HepG2 (cell line): ENCODE data around the gene NCOA7. TPM values are rescaled to one million over a fixed set of nuclear protein-coding genes. Genes with fewer than 3 reads are reported as not detected.

Experiments used
- CEBPB ChIP-seq: IDR thresholded peaks from 2 replicates; pipeline ENCODE4 v1.6.1; 2011; ENCODE audit warnings: low read depth, low read length, improper control_type of control experiment, borderline replicate concordance
- POLR2A ChIP-seq, 2 experiments: IDR thresholded peaks; 2 replicates each; pipeline ENCODE4 v1.6.1; 2011; ENCODE audit warnings: low read depth in 2 of 2, low read length in 2 of 2, mild to moderate bottlenecking in 1 of 2, moderate library complexity in 1 of 2; ENCODE audit not compliant: insufficient read depth in 1 of 2
- SCMH1 ChIP-seq: sonication (generic); formaldehyde crosslinking; IDR thresholded peaks from 2 replicates; pipeline ENCODE4 v1.9.0; 2021; ENCODE audit warnings: missing genetic modification reagents, mild to moderate bottlenecking, borderline replicate concordance
- TCF7 ChIP-seq: sonication (generic); IDR thresholded peaks from 2 replicates; pipeline ENCODE4 v1.6.1; 2016; ENCODE audit warnings: antibody characterized with exemption, low read depth
- TCF7L2 ChIP-seq: IDR thresholded peaks from 2 replicates; pipeline ENCODE4 v1.6.1; 2011; ENCODE audit warnings: mild to moderate bottlenecking, low read depth, low read length, moderate library complexity
- ZFP41 ChIP-seq: sonication (generic); formaldehyde crosslinking; IDR thresholded peaks from 2 replicates; pipeline ENCODE4 v1.4.0; 2020; ENCODE audit warnings: mild to moderate bottlenecking, missing genetic modification reagents, borderline replicate concordance
- ZIK1 ChIP-seq: sonication (generic); formaldehyde crosslinking; IDR thresholded peaks from 2 replicates; pipeline ENCODE4 v1.5.0; 2020; ENCODE audit warnings: mild to moderate bottlenecking, low read depth, missing genetic modification reagents, borderline replicate concordance
- ZNF331 ChIP-seq: sonication (generic); formaldehyde crosslinking; IDR thresholded peaks from 2 replicates; pipeline ENCODE4 v1.4.0; 2020; ENCODE audit warnings: missing genetic modification reagents
- ZNF367 ChIP-seq: sonication (generic); formaldehyde crosslinking; IDR thresholded peaks from 2 replicates; pipeline ENCODE4 v1.4.0; 2020; ENCODE audit warnings: missing genetic modification reagents, borderline replicate concordance
- ZNF644 ChIP-seq: IDR thresholded peaks from 2 replicates; pipeline ENCODE4 v1.6.1; 2016; ENCODE audit warnings: low read depth
- polyA plus RNA-seq, 8 experiments: library from polyadenylated mRNA; depleted of rRNA in 3 of 8; stranded (reverse) in 7 of 8; unstranded in 1 of 8; fragments of >200 nt; fragmentation: Illumina TruSeq in 4 of 8; extraction: Trizol in 4 of 8; gene quantifications; 2 replicates each; pipeline versions ENCODE4 v1.2.1 to v1.2.3, GENCODE V29; 2011 to 2016; ENCODE audit warnings: low read depth in 4 of 8, missing spikeins in 1 of 8, mixed read lengths in 1 of 8; ENCODE audit not compliant: insufficient read depth in 1 of 8
- total RNA-seq, 5 experiments: library from RNA; depleted of rRNA; stranded (reverse); fragments of >200 nt; fragmentation: Illumina TruSeq; extraction: Trizol; gene quantifications; 2 replicates each; pipeline ENCODE4 v1.2.3, GENCODE V29; 2016; ENCODE audit warnings: low read depth in 1 of 5
- TF ChIP-seq, protein P1 (sequence below), 2 experiments: sonication (generic) in 1 of 2; formaldehyde crosslinking in 1 of 2; IDR thresholded peaks; 2 replicates each; pipeline versions ENCODE4 v1.4.0 to v1.6.1; 2018 to 2020; ENCODE audit warnings: missing genetic modification reagents in 2 of 2, borderline replicate concordance in 1 of 2, low read depth in 1 of 2, mild to moderate bottlenecking in 1 of 2, missing biosample characterization in 1 of 2
- TF ChIP-seq, protein P2 (sequence below): sonication (generic); formaldehyde crosslinking; IDR thresholded peaks from 2 replicates; pipeline ENCODE4 v1.5.1; 2020; ENCODE audit warnings: mild to moderate bottlenecking, missing genetic modification reagents, moderate library complexity
- TF ChIP-seq, protein P3 (sequence below): sonication (generic); formaldehyde crosslinking; IDR thresholded peaks from 2 replicates; pipeline ENCODE4 v1.8.0; 2022; ENCODE audit warnings: mild to moderate bottlenecking, missing genetic modification reagents; ENCODE audit not compliant: insufficient replicate concordance
- TF ChIP-seq, protein P4 (sequence below): sonication (generic); formaldehyde crosslinking; IDR thresholded peaks from 2 replicates; pipeline ENCODE4 v1.8.1; 2023; ENCODE audit warnings: mild to moderate bottlenecking, inconsistent platforms, moderate library complexity, missing genetic modification reagents, borderline replicate concordance
- TF ChIP-seq, protein P5 (sequence below): sonication (generic); formaldehyde crosslinking; IDR thresholded peaks from 2 replicates; pipeline ENCODE4 v1.4.0; 2020; ENCODE audit warnings: missing genetic modification reagents, borderline replicate concordance

Gene NCOA7
- total and polyA plus RNA-seq, 2 of the 13 experiments (the other 11 are each of a cell fraction or from before 2014, with no cell fraction given) = 13.6 to 20.8 TPM

DNA sequence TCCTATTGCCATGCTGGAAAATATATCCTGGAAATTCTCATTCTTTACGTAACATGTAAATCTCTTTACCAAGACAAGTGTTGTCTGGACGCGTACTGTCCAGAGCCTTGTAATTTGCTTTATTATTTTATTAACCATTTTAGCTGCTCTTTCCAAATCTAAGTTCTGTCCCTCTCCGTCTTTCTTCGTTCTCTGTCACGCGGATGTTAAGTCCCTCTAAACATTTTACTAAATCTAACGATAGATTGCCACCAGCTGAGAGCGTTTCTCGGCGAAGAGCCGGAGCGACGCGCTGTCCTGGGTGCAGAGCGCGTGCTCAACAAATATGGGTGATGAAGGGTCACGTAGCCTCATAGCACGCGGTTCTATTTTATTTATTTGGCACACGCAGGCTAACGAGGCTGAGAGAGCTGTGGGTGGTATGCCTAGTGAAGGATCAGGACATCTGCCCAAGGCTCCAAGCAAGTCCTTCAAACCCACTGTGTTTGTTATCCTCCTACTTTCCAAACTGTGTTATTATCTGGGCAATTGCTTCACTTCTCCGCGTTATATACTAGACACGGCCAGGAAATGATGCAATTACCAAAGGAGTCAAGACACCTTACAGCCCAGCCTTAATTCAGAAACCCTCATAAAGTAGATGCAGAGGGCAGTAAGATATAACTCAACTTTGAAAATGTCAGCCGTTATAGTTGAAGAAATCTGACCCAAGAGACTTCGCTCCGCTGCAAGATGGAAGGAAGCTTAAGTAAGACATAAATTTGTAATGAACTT is 10.0 kb upstream of the NCOA7 start (continued):
- TF ChIP-seq, protein P1, sequence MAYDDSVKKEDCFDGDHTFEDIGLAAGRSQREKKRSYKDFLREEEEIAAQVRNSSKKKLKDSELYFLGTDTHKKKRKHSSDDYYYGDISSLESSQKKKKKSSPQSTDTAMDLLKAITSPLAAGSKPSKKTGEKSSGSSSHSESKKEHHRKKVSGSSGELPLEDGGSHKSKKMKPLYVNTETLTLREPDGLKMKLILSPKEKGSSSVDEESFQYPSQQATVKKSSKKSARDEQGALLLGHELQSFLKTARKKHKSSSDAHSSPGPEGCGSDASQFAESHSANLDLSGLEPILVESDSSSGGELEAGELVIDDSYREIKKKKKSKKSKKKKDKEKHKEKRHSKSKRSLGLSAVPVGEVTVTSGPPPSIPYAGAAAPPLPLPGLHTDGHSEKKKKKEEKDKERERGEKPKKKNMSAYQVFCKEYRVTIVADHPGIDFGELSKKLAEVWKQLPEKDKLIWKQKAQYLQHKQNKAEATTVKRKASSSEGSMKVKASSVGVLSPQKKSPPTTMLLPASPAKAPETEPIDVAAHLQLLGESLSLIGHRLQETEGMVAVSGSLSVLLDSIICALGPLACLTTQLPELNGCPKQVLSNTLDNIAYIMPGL (CRISPR knock-in tag; IDR thresholded peaks at IDR 0.05; ENCODE audit: borderline replicate concordance in 1 of 2, low read depth in 1 of 2) = peak; percentile 83 to 97; a peak in 3 of 4 replicates
- TF ChIP-seq, protein P2, sequence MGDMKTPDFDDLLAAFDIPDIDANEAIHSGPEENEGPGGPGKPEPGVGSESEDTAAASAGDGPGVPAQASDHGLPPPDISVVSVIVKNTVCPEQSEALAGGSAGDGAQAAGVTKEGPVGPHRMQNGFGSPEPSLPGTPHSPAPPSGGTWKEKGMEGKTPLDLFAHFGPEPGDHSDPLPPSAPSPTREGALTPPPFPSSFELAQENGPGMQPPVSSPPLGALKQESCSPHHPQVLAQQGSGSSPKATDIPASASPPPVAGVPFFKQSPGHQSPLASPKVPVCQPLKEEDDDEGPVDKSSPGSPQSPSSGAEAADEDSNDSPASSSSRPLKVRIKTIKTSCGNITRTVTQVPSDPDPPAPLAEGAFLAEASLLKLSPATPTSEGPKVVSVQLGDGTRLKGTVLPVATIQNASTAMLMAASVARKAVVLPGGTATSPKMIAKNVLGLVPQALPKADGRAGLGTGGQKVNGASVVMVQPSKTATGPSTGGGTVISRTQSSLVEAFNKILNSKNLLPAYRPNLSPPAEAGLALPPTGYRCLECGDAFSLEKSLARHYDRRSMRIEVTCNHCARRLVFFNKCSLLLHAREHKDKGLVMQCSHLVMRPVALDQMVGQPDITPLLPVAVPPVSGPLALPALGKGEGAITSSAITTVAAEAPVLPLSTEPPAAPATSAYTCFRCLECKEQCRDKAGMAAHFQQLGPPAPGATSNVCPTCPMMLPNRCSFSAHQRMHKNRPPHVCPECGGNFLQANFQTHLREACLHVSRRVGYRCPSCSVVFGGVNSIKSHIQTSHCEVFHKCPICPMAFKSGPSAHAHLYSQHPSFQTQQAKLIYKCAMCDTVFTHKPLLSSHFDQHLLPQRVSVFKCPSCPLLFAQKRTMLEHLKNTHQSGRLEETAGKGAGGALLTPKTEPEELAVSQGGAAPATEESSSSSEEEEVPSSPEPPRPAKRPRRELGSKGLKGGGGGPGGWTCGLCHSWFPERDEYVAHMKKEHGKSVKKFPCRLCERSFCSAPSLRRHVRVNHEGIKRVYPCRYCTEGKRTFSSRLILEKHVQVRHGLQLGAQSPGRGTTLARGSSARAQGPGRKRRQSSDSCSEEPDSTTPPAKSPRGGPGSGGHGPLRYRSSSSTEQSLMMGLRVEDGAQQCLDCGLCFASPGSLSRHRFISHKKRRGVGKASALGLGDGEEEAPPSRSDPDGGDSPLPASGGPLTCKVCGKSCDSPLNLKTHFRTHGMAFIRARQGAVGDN (CRISPR knock-in tag) = peak; percentile 96
- TF ChIP-seq, protein P3, sequence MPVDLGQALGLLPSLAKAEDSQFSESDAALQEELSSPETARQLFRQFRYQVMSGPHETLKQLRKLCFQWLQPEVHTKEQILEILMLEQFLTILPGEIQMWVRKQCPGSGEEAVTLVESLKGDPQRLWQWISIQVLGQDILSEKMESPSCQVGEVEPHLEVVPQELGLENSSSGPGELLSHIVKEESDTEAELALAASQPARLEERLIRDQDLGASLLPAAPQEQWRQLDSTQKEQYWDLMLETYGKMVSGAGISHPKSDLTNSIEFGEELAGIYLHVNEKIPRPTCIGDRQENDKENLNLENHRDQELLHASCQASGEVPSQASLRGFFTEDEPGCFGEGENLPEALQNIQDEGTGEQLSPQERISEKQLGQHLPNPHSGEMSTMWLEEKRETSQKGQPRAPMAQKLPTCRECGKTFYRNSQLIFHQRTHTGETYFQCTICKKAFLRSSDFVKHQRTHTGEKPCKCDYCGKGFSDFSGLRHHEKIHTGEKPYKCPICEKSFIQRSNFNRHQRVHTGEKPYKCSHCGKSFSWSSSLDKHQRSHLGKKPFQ (CRISPR knock-in tag) = peak; percentile 90
- TF ChIP-seq ZNF367 (CRISPR knock-in tag) (no peak), ZNF331 (CRISPR knock-in tag) (peak; percentile 61), SCMH1 (CRISPR knock-in tag) (no peak), TCF7 (0 out of 2 replicates have a peak, but pooled peaks have one; percentile 13), TCF7L2 (no peak), ZIK1 (CRISPR knock-in tag) (peak; percentile 57; the same call in 1 of the 2 replicates), ZNF644 (CRISPR knock-in tag) (no peak; the same call in 1 of the 2 replicates), CEBPB (peak; percentile 96), ZFP41 (CRISPR knock-in tag) (0 out of 2 replicates have a peak, but pooled peaks have one; percentile 18), POLR2A (IDR thresholded peaks at IDR 0.05; ENCODE audit: insufficient read depth in 1 of 2, low read depth in 2 of 2, low read length in 2 of 2) (peak; percentile 75 to 80)
- TF ChIP-seq, protein P4, sequence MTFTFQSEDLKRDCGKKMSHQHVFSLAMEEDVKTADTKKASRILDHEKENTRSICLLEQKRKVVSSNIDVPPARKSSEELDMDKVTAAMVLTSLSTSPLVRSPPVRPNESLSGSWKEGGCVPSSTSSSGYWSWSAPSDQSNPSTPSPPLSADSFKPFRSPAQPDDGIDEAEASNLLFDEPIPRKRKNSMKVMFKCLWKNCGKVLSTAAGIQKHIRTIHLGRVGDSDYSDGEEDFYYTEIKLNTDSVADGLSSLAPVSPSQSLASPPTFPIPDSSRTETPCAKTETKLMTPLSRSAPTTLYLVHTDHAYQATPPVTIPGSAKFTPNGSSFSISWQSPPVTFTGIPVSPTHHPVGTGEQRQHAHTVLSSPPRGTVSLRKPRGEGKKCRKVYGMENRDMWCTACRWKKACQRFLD (CRISPR knock-in tag) = no peak; the same call in 1 of the 2 replicates
- TF ChIP-seq, protein P5, sequence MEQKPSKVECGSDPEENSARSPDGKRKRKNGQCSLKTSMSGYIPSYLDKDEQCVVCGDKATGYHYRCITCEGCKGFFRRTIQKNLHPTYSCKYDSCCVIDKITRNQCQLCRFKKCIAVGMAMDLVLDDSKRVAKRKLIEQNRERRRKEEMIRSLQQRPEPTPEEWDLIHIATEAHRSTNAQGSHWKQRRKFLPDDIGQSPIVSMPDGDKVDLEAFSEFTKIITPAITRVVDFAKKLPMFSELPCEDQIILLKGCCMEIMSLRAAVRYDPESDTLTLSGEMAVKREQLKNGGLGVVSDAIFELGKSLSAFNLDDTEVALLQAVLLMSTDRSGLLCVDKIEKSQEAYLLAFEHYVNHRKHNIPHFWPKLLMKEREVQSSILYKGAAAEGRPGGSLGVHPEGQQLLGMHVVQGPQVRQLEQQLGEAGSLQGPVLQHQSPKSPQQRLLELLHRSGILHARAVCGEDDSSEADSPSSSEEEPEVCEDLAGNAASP = 0 out of 2 replicates have a peak, but pooled peaks have one; percentile 23
